GM12872 (cell line): Measurements from ENCODE around the gene FHAD1.

ENCODE experiments used
- CTCF ChIP-seq: IDR thresholded peaks from 3 replicates; pipeline ENCODE4 v1.5.1; 2011; ENCODE audit warnings: low read depth, mild to moderate bottlenecking, low read length, moderate library complexity; ENCODE audit not compliant: insufficient read depth

Gene FHAD1

GRCh38 chr1:15304708-15305467, 57.9 kb downstream of the FHAD1 start:
- TF ChIP-seq CTCF: peak; percentile 91

GRCh38 chr1:15305468-15305770, 58.4 kb downstream of the FHAD1 start:
- no peak for TF ChIP-seq CTCF

GRCh38 chr1:15308135-15308534, 61.1 kb downstream of the FHAD1 start:
- TF ChIP-seq CTCF: no peak

- no peak for TF ChIP-seq CTCF
Observed at GRCh38 chr1:15308621-15309027, 61.6 kb downstream of the FHAD1 start.

- TF ChIP-seq CTCF: no peak
Observed at GRCh38 chr1:15309687-15310086, 62.7 kb downstream of the FHAD1 start.

- no peak for TF ChIP-seq CTCF
Observed at GRCh38 chr1:15310544-15310943, 63.5 kb downstream of the FHAD1 start.

GRCh38 chr1:15311122-15311822, 64.2 kb downstream of the FHAD1 start:
- TF ChIP-seq CTCF: no peak
